8988T (cell line): ENCODE data around the gene COP1.
"Not testable (repeated sequence)": the region's sequence is repeated elsewhere in the genome, so short reads cannot be mapped to it uniquely, and the experiment has no call there.

Experiments used
- DNase-seq: peaks from one replicate; pipeline ENCODE4 v3.0.0; 2011

The COP1 gene

GRCh38 chr1:176206961-176207902 is at the start of gene COP1:
TSS of gene COP1 (minus strand) at chr1:176207286. CDS start at chr1:176206978, 308 bp downstream.
- peak; percentile 88 for DNase-seq

GRCh38 chr1:176252191-176252590 is 45.1 kb upstream of the COP1 start:
- no peak for DNase-seq

- no peak for DNase-seq
These were observed 37.8 kb upstream of the COP1 start for GRCh38 chr1:176244851-176245250.

GRCh38 chr1:176243746-176244145 is 36.7 kb upstream of the COP1 start:
- DNase-seq: no peak

GRCh38 chr1:176241385-176242015 is 34.4 kb upstream of the COP1 start:
- no peak for DNase-seq

DNA sequence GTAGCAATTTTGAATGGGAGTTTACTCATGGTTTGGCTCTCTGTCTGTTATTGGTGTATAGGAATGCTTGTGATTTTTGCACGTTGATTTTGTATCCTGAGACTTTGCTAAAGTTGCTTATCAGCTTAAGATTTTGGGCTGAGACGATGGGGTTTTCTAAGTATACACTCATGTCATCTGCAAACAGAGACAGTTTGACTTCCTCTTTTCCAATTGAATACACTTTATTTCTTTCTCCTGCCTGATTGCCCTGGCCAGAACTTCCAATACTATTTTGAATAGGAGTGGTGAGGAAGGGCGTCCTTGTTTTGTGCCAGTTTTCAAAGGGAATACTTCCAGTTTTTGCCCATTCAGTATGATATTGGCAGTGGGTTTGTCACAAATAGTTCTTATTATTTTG is 26.6 kb upstream of the COP1 start:
- DNase-seq: not testable (repeated sequence)

GRCh38 chr1:176227579-176227978 is 20.5 kb upstream of the COP1 start:
- DNase-seq: no peak

DNA sequence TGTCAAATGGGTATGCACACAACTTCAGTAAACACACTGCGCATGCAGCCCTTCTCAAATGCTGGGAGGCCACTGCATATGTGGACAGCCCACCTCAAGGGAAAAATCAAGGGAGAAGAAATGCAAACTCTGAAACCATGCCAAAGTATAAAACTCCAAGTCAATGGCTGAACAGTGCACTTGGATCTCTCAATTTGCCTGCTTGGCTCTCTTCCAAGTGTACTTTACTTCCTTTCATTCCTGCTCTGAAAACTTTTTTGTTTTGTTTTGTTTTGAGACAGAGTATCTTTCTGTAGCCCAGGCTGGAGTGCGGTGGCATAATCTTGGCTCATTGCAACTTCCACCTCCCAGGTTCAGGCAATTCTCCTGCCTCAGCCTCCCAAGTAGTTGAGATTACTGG is 18.8 kb upstream of the COP1 start:
- no peak for DNase-seq

DNA sequence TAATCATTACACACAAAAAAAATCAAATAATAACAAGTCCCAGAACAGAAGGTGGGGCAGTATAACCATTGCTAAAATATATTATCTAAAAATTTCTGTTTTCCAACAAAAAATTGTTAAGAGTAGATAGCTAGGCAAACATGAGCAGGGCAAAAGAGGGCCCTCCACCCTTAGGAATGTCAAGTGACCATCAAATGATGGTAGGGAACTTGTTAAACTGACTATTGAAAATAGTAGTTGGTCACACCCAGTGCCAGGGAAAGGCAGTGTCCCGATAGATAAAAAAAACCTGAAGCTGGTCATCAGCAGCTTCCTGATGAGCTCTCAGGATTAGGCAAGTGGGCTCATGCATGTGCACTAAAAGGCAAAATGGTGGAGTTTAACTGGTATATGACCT is 18.4 kb upstream of the COP1 start:
- no peak for DNase-seq

DNA sequence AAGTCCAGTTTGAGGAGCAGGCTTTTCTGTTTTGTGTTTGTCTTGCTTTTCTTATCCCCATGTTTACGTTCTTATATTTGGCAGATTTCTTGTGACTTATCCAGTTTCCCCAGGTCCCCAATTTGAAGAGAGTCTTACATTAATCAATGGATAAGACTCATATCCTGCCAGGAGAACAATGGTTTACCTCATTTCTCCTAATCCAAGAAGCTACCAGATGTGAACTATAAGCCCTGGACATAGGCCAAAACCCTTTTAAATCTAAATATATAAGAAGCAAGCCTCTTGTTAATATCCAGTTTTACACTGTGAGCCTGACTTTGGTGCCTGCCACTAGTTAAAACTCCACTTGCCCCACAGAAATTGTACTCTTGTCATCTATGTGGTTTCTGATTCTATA is 15.1 kb upstream of the COP1 start:
- DNase-seq: no peak

GRCh38 chr1:176220100-176220689 is 13.1 kb upstream of the COP1 start:
- no peak for DNase-seq

GRCh38 chr1:176217461-176218099 is 10.5 kb upstream of the COP1 start:
- no peak for DNase-seq

DNA sequence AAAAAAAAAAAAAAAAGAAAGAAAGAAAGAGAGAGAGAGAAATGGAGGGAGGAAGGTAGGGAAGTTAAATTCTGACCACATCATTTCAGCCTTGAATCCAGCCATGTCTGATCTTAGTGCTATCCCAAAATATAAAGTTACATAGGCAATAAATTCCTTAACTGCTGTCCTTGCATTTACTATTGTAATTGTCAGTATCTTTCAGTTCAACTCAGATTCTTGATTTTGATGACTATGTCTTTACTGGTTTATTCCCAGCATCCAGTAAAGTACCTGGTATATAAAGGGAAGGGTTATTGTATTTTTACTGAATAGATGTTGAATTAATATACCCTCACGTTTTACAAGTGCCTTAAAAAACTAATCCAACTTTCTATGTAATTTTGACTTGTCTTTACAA is 8.9 kb upstream of the COP1 start:
- DNase-seq: no peak

- DNase-seq: no peak
These were observed 4.5 kb upstream of the COP1 start for GRCh38 chr1:176211396-176212165.

DNA sequence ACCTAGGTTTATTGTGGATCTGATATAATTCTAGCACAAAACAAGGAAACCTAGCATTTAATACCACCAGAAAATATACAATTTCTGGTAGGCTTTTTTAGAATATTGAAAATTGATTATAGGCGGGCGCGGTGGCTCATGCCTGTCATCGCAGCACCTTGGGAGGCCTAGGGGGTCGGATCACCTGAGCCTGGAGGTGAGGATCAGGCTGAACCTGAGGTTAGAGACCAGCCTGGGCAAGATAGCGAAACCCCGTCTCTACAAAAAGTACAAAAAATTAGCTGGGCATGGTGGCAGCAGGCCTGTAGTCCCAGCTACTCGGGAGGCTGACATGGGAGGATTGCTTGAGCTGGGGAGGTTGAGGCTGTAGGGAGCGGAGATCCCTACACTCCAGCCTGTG is 948 bp upstream of the COP1 start:
- DNase-seq: no peak

DNA sequence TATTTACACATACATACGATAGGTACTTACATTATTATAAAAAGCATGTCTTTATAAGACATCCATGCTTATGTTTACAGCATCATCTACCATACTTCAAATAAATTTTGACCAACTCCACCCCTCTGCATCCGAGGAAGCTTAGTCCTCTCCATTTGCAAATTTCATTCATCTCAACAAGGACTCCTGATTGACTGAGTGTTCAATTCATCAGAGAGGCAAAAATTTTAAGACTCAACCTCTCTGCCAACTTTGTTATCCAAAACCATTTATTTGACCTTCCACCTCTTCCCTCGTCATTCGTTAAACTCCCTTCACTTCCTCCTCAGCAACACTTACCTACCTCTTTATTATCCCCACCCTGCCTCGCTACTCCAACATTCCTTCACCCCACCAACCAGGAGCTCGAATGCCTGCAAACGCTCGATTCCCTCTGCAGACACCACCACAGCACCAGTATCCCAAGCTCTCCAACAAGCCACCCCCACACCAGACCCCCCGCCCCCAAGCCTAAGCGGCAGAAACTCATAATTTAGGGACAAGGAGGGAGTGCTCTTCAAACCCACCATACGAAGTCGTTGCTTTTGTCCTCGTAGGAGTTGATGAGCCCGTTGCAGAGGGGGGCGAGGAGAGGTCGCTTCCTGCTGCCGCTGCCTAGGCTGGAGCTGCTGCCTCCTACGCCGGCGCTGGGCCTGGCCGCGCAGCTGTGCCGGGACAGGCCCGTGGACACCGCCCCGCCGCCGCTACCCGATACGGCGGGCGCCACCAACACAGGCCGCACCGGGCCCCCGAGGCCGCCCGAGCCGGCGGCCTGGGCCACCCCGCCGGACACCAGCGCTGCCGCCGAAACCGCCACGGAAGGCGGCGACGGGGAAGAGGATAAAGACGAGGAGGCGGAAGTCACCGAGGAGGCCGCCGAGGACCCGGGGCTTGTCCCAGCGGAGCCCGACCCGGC is 803 bp downstream of the COP1 start:
- peak; percentile 27 for DNase-seq

DNA sequence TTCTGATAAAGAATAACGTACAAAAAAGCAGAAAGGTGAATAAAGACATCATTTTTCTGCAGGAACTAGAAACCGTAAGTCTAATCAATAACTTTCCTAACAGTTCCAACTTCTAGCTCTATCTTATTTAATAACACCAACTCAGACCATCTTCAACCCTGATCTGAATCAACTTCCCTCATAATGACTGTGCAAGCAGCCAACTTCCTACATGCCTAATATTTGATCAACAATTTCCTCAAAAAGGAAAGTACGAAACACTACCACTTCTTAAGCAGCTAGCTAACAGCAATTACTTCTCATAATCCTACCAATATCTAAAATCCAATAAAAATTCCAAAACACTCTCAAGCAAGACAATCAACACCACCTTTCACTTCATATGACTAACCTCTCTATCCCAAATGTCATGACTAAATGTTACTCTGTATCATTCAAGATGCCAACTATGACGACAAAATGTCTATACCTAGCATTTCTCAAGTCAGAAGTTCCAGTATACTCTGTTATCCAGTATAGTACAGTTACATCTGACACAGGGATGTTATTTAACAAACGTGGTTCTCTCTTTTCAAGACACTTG is 1.7 kb downstream of the COP1 start:
- no peak for DNase-seq

DNA sequence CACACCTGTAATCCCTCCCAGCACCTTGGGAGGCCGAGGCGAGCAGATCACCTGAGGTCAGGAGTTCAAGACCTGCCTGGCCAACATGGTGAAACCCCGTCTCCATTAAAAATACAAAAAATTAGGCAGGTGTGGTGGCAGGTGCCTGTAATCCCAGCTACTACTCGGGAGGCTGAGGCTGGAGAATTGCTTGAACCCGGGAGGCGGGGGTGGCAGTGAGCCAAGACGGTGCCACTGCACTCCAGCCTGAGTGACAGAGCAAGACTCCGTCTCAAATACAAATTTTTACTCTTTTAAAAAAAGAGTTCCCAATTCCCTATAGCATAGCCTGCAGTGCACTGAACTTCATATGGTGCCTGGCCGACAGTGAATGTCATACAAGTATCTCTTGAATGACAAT is 2.4 kb downstream of the COP1 start:
- not testable (repeated sequence) for DNase-seq

DNA sequence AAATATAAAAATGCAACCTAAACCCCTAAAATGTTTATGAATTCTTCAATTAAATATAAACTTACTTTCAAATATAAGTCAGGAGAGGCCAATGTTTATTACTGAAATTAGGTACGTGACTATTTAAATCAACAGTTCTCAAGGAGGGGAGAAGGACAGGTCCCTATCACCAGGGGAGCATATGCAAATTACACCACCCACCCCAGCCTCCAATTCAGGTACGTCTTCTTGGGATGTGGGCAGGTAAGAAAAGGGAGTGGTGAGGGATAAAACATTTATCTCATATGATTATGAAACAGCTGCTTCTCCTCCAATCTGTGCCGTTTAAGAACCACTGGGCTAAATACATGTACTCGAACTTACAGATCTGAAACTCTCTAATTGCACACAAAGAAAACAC is 3.4 kb downstream of the COP1 start:
- no peak for DNase-seq

GRCh38 chr1:176201568-176201967 is 5.5 kb downstream of the COP1 start:
- DNase-seq: no peak

- no peak for DNase-seq
These were observed 7.4 kb downstream of the COP1 start for GRCh38 chr1:176199707-176200106.
